ENCODE results near the gene CNTNAP1. TPM values are rescaled to one million over a fixed set of nuclear protein-coding genes. Genes with fewer than 3 reads are reported as not detected.

CNTNAP1 gene
- total RNA-seq, 1 experiment from 2014 or later, result 9.0 TPM

GRCh38 chr17:42670789-42671657 is 11.3 kb upstream of the CNTNAP1 start:
- no peak for DNase-seq (ENCODE audit: low read depth)

DNA sequence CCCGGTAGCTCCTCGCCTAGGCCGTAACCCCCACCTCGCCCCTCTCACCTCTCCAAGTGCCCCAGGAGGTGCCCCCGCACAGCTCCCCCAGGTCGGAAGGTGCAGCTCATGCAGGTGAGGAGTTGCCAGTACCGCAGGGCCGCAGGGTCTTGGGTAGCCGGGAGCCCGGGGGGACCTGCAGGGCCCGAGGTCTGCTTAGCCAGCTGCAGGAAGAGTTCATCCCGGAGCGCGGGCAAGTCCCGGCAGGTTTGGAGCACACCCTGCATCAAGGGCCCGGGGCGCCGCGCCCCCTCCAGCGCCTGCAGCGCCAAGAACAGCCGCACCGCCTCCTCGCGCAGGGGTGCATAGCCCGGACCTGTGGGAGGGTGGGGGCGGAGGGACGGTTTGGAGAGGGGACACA is 10.3 kb upstream of the CNTNAP1 start:
- no peak for DNase-seq (ENCODE audit: low read depth)

DNA sequence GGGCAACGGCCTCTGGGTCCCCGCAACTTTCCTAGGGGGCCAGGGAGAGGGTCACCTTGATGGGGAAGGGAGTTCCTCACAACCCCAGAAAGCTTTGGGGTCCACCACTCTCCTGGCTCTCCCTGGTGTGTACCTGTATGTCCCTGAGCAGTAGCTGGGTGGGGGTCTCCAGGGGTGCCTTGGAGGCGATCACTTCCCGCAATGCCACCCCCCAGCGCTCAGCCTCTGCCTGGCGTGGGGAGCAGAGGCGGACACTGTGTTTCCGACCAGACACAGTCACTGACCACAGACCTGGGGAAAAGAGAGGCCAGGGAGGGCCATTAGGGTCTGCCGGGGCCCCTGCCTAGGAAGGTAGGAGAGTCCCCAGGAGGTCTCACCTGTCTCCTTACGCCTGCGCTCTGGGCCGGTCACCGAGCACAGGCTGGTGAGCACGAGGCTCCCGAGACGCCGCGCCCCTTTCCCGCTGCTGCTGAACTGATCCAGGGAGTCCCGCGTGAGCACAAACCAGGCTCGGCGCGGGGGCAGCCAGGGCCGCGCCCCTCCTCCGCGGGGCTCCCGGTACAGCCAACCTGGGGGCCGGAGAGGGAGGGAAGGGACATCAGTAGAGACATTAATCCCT is 9.0 kb upstream of the CNTNAP1 start:
- no peak for DNase-seq (ENCODE audit: low read depth)

DNA sequence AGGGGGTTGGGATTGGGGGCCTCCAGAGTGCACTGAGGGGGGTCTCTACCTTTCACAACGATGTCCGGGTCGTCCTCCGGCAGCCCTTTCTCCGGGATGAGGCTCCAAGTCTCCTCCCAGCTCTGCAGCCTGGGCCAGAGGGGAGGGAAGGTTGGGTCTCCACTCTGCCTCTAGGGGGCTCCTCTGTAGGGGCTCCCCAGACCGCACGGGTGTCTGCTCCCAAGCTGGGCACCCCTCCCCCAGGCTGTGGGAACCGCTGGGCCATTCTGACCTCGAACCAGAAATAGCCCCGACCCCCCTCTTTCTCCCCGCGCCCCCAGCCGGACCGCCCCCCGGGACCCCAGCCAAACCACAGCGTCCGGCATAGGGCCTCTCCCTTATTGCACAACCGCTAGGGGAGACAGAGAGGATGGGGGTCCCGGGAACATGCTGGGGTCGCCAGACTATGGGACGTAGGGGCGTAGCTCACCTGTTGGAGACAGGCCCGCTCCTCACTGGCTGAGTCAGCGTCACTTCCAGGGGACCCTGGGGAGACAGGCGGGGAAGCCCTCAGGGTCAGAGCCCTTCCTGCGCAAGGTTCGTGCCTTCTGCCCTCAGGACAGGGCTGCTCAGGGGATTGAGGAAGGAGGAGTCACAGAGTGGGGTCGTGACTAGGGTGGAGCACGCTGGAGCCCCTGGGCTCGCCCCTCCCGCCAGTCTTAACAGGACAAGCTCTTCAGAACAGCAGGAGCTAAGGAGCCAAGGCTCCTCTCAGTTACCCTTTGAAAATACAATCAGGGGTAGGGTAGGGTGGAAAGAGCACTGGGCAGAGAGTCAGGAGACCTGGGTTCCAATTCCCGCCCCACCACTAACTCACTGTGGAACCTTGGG is 8.2 kb upstream of the CNTNAP1 start:
- peak; percentile 64 for DNase-seq (ENCODE audit: low read depth)

DNA sequence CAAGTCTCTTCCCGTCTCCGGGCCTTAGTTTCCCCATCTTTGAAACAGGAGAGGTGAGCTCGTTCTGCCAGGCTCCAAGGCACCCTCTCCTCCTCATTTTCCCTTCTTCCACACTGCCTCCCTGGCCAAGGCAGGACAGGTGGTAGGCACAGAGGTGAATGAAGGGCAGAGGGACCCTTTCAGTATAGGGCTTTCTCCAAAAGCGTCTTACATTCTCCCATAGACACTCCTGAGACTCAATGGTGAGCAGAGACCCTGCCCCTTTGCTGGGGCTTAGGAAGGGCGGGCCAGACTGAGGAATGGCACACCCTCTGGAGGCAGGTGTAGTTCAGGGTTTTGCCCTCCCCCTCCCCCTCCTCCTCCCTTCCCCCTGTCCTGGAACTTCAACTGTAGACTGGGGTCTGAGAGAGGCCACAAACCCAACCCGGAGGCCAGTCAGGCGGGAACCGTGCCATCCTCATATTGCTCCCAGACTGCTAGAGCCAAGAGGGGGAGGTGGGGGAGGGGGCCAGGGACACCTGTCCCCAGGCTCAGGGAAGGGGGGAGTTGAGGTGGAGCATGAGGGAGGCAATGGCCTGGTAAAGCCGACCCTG is 7.5 kb upstream of the CNTNAP1 start:
- DNase-seq (ENCODE audit: low read depth), result no peak

- DNase-seq (ENCODE audit: low read depth), result no peak
Measured at GRCh38 chr17:42675348-42675964, 6.9 kb upstream of the CNTNAP1 start.

DNA sequence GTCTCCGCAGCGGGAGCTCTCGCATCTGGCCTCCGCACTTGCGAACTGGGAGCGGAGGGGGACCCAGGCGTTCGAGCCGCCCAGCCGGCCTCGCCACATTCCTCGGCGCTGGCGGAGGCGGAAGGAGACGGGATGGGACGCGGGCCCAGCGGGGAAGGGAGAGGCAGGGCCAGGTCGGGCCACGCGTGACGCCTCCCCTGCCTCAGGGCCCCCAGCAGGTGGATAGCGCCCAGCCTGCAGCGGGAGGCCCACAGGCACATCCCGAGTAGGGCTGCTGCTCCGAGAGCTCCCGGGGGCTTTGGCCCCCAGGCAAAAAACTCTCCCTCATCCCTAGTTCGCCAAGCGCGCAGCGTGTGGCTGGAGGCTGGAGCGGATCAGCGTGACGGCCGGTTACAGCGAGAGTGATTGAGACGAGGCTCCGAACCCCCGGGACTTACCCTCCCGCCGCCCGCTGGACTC is 6.3 kb upstream of the CNTNAP1 start:
- DNase-seq (ENCODE audit: low read depth), result peak; percentile 41

DNA sequence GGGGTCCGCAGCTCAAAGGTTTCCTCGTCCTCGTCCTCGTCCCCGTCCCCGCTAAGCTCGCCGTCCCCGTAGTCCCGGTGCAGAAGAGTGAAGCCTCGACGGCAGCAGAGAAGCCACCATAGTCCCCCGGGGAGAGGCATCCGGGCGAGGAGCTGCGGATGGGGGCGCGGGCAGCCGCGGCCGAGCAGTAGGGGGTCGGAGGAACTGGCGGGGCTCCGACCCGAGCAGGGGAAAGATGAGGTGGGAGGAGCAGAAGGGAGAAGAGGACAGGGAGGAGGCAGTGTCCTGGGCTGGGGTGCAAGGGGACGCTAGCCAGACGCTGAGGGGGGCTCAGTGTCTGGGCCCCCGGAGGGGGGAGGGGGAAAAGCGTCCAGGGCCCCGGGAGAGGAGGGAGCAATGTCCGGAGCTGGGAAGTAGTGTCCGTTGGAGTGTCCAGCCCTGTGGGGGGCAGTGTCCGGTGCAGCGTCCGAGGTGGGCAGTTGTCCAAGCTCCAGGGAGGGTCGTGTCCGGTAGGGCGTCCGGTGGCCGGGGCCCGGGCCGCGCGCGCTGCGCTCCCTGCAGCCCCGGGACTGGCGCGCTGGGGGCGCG is 5.8 kb upstream of the CNTNAP1 start, which contains the start of gene PLEKHH3:
Gene PLEKHH3 (minus strand): TSS at position 571 of the 588 bp plus-strand sequence. CDS start 431 bp downstream, at position 140.
- no peak for DNase-seq (ENCODE audit: low read depth)

- peak; percentile 99 for DNase-seq (ENCODE audit: low read depth)
Measured at GRCh38 chr17:42677012-42677857, 5.1 kb upstream of the CNTNAP1 start.

- DNase-seq (ENCODE audit: low read depth), result peak; percentile 88
Measured at GRCh38 chr17:42677921-42678781, 4.2 kb upstream of the CNTNAP1 start.

DNA sequence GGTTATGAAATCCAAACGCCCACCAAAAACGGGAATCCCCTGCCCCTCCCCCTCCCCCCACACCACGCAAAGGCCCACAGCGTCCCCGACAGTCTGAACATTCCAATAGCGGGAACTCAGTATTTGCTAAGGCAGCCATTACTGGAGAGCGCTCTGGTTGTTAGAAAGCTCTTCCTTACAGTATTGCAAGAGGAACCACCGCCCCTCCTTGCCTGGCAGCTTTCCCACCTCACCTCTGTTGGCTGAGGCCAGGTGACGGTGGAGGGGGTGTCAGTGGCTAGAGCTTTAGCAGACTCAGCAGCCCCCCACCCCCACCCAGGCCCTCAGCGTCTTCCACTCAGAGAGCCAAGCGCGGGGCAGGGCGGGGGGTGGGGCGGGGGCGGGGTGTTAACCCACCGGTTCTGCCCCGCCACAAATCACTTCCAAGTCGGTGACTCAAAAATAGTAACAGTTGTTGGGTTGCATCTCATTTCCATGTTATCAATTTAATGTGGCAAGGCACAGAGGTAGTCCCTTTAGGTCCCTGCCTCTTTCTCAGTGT is 3.3 kb upstream of the CNTNAP1 start:
- DNase-seq (ENCODE audit: low read depth), result peak; percentile 52

DNA sequence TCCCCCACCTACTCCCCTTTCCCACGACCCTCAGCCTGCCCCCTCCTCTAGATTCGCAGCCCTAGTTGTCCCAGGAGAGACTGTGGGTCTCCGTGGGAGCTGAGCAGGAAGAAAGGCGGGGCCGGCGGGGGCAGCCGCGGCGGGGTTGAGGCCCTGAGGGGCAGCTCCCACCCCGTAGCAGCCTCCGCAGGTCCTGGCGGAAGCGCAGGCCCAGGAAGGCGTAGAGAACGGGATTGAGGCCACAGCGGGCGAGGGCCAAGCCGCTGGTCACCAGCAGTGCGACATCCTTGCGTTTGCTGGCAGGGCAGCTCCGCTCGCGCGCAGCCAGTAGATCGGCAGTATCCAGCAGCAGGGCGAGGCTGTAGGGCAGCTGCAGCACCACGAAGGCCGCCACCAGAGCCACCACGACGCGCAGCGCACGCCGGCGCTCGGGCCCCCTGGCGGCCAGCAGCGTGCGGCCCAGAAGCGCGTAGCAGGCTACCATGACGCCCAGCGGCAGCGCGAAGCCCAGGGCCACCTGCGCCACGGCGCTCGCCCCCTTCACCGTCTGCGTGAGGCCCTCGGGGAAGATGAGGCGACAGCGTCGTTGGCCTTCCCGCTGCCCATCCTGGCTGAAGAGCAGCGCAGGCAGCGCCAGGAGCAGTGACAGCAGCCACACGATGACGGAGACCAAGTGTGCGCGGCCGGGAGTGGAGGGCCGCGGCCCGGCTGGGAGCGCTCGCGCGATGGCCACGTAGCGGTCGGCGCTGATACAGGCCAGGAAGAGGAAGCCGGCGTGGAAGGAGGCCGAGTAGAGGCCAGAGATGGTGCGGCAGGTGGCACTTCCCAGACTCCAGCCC is 2.6 kb upstream of the CNTNAP1 start:
- peak; percentile 67 for DNase-seq (ENCODE audit: low read depth)

DNA sequence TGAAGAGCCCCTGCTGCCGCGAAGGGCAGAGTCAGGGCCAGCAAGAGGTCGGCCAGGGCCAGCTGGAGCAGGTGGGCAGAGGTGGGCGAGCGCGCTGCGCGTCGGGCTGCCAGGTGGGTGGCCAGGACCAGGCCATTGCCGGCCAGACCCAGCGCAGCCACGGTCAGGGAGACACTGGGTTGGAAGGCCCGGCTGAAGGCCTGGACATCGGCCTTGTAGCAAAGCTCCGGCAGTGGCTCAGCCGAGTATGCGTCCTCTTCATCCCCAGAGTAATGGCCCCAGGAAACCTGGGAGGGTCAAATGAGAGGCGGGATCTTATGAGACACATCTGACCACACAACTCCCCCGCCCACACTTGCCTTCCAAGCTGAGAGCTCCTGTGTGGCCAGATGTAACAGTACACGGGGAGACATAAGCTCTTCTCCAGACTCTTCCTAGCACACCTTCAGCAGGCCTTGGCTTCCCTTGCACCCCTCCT is 2.0 kb upstream of the CNTNAP1 start:
- DNase-seq (ENCODE audit: low read depth), result no peak

GRCh38 chr17:42682722-42683403 is 532 bp downstream of the CNTNAP1 start:
- peak; percentile 61 for DNase-seq (ENCODE audit: low read depth)

- no peak for DNase-seq (ENCODE audit: low read depth)
Measured at GRCh38 chr17:42683407-42684034, 1.2 kb downstream of the CNTNAP1 start.

GRCh38 chr17:42684929-42685556 is 2.7 kb downstream of the CNTNAP1 start:
- DNase-seq (ENCODE audit: low read depth), result no peak

Measured in LHCN-M2 (cell line).